Ascending aorta (tissue), 2 donors: ENCODE results near the gene SDSL. TPM values are rescaled to one million over a fixed set of nuclear protein-coding genes. Genes with fewer than 3 reads are reported as not detected.

Experiments used
- DNase-seq, 2 donors: peaks; one replicate each; pipeline ENCODE4 v3.0.0-alpha.2; 2019; ENCODE audit warnings: low spot score in 2 of 2
- H3K27ac ChIP-seq, 2 donors: fragments of 200-600 bp; sonication (generic); one replicate each; pipeline ENCODE4 v1.5.1; 2016 to 2017; ENCODE audit warnings: mild to moderate bottlenecking in 1 of 2
- H3K27me3 ChIP-seq: fragments of 200-600 bp; sonication (generic); one replicate; pipeline ENCODE4 v1.5.1; 2017
- H3K36me3 ChIP-seq, 2 donors: fragments of 200-600 bp; sonication (generic); one replicate each; pipeline ENCODE4 v1.5.1; 2016
- H3K4me1 ChIP-seq, 2 donors: fragments of 200-600 bp; sonication (generic); one replicate each; pipeline ENCODE4 v1.5.1; 2016 to 2017; ENCODE audit warnings: mild to moderate bottlenecking in 1 of 2
- H3K4me3 ChIP-seq, 2 donors: fragments of 200-600 bp; sonication (generic); one replicate each; pipeline ENCODE4 v1.5.1; 2016 to 2017; ENCODE audit warnings: mild to moderate bottlenecking in 1 of 2
- H3K9me3 ChIP-seq, 2 donors: fragments of 200-600 bp; sonication (generic); one replicate each; pipeline ENCODE4 v1.5.1; 2016
- CTCF ChIP-seq, 3 experiments: fragments of 200-600 bp in 2 of 3; fragments of 450-650 bp in 1 of 3; sonication (generic) in 2 of 3; IDR thresholded peaks; one replicate each; pipeline ENCODE4 v1.5.1; 2016 to 2019; ENCODE audit warnings: antibody characterized with exemption in 3 of 3, mild to moderate bottlenecking in 1 of 3, moderate library complexity in 1 of 3
- intact Hi-C: fragments of 100-400 bp; cut with DNase I; formaldehyde crosslinking; loops from one replicate; pipeline ENCODE4 v1.15.1; 2023
- total RNA-seq: library from RNA; depleted of rRNA; stranded (reverse); fragments of >200 nt; gene quantifications from one replicate; pipeline ENCODE4 v1.1.0, GENCODE V29; 2016

SDSL gene
- total RNA-seq, 1 donor from 2014 or later, result 11.0 TPM

- Histone ChIP-seq H3K36me3 (no peaks in the 10 kb centered on the region), H3K4me3 (peak overlapping the region; percentile 47 to 50), H3K4me1 (peaks cover 15 to 27% of the 10 kb centered on the region in 2 donors), H3K27me3 (peaks cover 45% of the 10 kb centered on the region), H3K9me3 (no peaks in the 10 kb centered on the region), H3K27ac (no peak overlapping the region)
- DNase-seq, result no peak
- TF ChIP-seq CTCF (IDR thresholded peaks at IDR 0.05), result no peak
- intact Hi-C loops, result loop anchor here (2.0 kb wide), 1 partner anchor 450 kb away; no protein-coding TSS in a partner anchor
Observed at GRCh38 chr12:113462998-113463745, 41.0 kb downstream of the SDSL start.

GRCh38 chr12:113463746-113464451 lies 41.7 kb downstream of the SDSL start:
- TF ChIP-seq CTCF (IDR thresholded peaks at IDR 0.05), result no peak
- DNase-seq, result no peak
- Histone ChIP-seq H3K27ac (no peak overlapping the region), H3K4me3 (peak overlapping the region; percentile 47 to 50), H3K27me3 (peaks cover 45% of the 10 kb centered on the region), H3K36me3 (no peaks in the 10 kb centered on the region), H3K9me3 (no peaks in the 10 kb centered on the region), H3K4me1 (peaks cover 15 to 27% of the 10 kb centered on the region in 2 donors)
- intact Hi-C loops, result loop anchor here (2.0 kb wide), 1 partner anchor 449 kb away; no protein-coding TSS in a partner anchor

GRCh38 chr12:113464452-113464775 lies 42.2 kb downstream of the SDSL start:
- peaks cover 15 to 27% of the 10 kb centered on the region in 2 donors for H3K4me1 ChIP-seq
- no peaks in the 10 kb centered on the region for H3K36me3 ChIP-seq
- H3K27ac ChIP-seq, result no peak overlapping the region
- DNase-seq, result no peak
- no peak for TF ChIP-seq CTCF (IDR thresholded peaks at IDR 0.05)
- intact Hi-C loops, result no loop called here
- peaks cover 45% of the 10 kb centered on the region for H3K27me3 ChIP-seq
- H3K9me3 ChIP-seq, result no peaks in the 10 kb centered on the region
- H3K4me3 ChIP-seq, result peak overlapping the region; percentile 47 to 50

GRCh38 chr12:113464852-113465719 lies 42.9 kb downstream of the SDSL start:
- TF ChIP-seq CTCF (IDR thresholded peaks at IDR 0.05), result no peak
- H3K9me3 ChIP-seq, result no peaks in the 10 kb centered on the region
- peaks cover 15 to 27% of the 10 kb centered on the region in 2 donors for H3K4me1 ChIP-seq
- no peak for DNase-seq
- intact Hi-C loops, result no loop called here
- peaks cover 45% of the 10 kb centered on the region for H3K27me3 ChIP-seq
- no peaks in the 10 kb centered on the region for H3K36me3 ChIP-seq
- no peak overlapping the region for H3K27ac ChIP-seq
- peak overlapping the region; percentile 47 to 50 for H3K4me3 ChIP-seq

GRCh38 chr12:113465808-113466453 lies 43.8 kb downstream of the SDSL start:
- Histone ChIP-seq H3K27me3 (peaks cover 45% of the 10 kb centered on the region), H3K36me3 (no peaks in the 10 kb centered on the region), H3K9me3 (no peaks in the 10 kb centered on the region), H3K4me3 (peak overlapping the region in 1 of 2 donors; percentile 50), H3K27ac (no peak overlapping the region), H3K4me1 (peaks cover 15 to 27% of the 10 kb centered on the region in 2 donors)
- no peak for TF ChIP-seq CTCF (IDR thresholded peaks at IDR 0.05)
- intact Hi-C loops, result no loop called here
- DNase-seq, result no peak
